ENCODE measurements around the gene SMYD3. TPM values are rescaled to one million over a fixed set of nuclear protein-coding genes. Genes with fewer than 3 reads are reported as not detected.

SMYD3 gene
- total RNA-seq, 2 donors from 2014 or later: 8.8 to 19.0 TPM

DNA sequence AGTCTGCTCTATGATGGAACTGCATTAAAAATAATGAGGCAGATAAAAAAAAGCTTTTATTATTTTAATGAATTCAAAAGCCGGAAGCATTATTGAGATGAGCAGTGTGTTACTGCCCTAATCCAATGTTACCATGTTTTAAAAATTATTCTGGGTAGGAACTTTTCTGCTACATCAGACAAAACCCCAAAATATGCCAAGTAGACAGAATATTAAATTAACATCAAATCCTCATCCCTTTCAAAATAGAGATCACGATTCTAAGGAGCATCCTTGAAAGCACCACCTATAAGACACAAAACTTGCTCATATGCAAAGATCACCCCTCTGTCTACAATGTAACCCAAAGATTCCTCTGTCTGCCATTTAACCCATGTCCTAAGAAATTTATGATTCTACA lies 357.5 kb downstream of the SMYD3 start:
- Histone ChIP-seq H3K9me3 (no peaks in the 10 kb centered on the region), H3K4me3 (no peak overlapping the region), H3K36me3 (no peaks in the 10 kb centered on the region), H3K4me1 (ENCODE audit: control insufficient read depth in 1 of 2, low read depth in 2 of 2) (no peaks in the 10 kb centered on the region), H3K27ac (no peak overlapping the region), H3K27me3 (replicated peaks; ENCODE audit: insufficient read depth) (no peaks in the 10 kb centered on the region)
- TF ChIP-seq, protein P1, sequence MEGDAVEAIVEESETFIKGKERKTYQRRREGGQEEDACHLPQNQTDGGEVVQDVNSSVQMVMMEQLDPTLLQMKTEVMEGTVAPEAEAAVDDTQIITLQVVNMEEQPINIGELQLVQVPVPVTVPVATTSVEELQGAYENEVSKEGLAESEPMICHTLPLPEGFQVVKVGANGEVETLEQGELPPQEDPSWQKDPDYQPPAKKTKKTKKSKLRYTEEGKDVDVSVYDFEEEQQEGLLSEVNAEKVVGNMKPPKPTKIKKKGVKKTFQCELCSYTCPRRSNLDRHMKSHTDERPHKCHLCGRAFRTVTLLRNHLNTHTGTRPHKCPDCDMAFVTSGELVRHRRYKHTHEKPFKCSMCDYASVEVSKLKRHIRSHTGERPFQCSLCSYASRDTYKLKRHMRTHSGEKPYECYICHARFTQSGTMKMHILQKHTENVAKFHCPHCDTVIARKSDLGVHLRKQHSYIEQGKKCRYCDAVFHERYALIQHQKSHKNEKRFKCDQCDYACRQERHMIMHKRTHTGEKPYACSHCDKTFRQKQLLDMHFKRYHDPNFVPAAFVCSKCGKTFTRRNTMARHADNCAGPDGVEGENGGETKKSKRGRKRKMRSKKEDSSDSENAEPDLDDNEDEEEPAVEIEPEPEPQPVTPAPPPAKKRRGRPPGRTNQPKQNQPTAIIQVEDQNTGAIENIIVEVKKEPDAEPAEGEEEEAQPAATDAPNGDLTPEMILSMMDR (IDR thresholded peaks at IDR 0.05): no peak
- DNase-seq (ENCODE audit: low spot score): no peak
- ATAC-seq (ENCODE audit: insufficient number of reproducible peaks, low FRiP score, low read depth): no peak

- ATAC-seq (ENCODE audit: insufficient number of reproducible peaks, low FRiP score, low read depth): no peak
- TF ChIP-seq, protein P1 (IDR thresholded peaks at IDR 0.05): no peak
- no peak for DNase-seq (ENCODE audit: low spot score)
These were observed 359.3 kb downstream of the SMYD3 start for GRCh38 chr1:246147524-246148461.

DNA sequence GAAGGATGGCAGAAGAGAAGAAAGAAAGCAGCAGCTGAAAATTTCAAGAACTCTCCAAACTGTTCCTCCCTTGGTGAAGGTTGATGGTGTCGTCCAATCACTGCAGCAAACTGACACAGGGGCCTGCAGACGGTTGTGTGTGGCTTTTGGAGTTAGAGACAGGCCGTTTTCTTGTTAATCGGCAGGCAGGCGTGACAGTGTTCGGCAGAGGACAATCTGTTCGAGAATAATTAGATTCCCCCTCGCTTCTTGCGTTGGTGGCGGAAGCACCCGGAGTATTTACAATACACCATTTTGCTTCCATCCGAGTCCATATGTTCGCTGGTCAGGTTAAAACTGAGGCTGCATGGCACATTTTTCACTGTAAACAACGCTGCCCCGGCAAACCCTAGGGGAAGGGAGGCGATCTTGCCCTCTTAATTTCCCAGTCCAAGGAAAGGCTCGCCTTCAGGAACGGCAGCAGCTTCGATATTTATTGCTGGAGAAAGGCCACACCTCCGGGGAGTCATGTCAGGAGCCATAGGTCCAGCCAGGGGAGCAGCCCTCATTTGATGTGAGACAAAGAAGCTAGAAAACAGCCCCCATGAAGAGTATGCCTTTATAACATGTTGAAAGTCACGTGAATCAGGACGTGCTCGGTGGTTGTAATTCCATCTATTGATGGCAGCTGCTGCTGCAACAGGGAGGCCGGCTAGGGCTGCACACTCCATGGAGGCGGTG lies 360.1 kb downstream of the SMYD3 start:
- ATAC-seq (ENCODE audit: insufficient number of reproducible peaks, low FRiP score, low read depth): no peak
- TF ChIP-seq, protein P1 (IDR thresholded peaks at IDR 0.05): no peak
- no peak overlapping the region for H3K27ac ChIP-seq
- H3K4me1 ChIP-seq (ENCODE audit: control insufficient read depth in 1 of 2, low read depth in 2 of 2): no peaks in the 10 kb centered on the region
- H3K4me3 ChIP-seq: no peak overlapping the region
- H3K9me3 ChIP-seq: no peaks in the 10 kb centered on the region
- H3K27me3 ChIP-seq (replicated peaks; ENCODE audit: insufficient read depth): no peaks in the 10 kb centered on the region
- no peak for DNase-seq (ENCODE audit: low spot score)
- H3K36me3 ChIP-seq: no peaks in the 10 kb centered on the region

More at GRCh38 chr1:246147524-246148461, 359.3 kb downstream of the SMYD3 start:
- no peaks in the 10 kb centered on the region for H3K9me3 ChIP-seq
- H3K27me3 ChIP-seq (replicated peaks; ENCODE audit: insufficient read depth): no peaks in the 10 kb centered on the region
- H3K36me3 ChIP-seq: no peaks in the 10 kb centered on the region
- H3K27ac ChIP-seq: no peak overlapping the region
- no peaks in the 10 kb centered on the region for H3K4me1 ChIP-seq (ENCODE audit: control insufficient read depth in 1 of 2, low read depth in 2 of 2)
- no peak overlapping the region for H3K4me3 ChIP-seq

- no peak overlapping the region for H3K4me3 ChIP-seq
- H3K27ac ChIP-seq: no peak overlapping the region
- no peaks in the 10 kb centered on the region for H3K4me1 ChIP-seq (ENCODE audit: control insufficient read depth in 1 of 2, low read depth in 2 of 2)
- H3K9me3 ChIP-seq: no peaks in the 10 kb centered on the region
- ATAC-seq (ENCODE audit: insufficient number of reproducible peaks, low FRiP score, low read depth) (no peak), DNase-seq (ENCODE audit: low spot score) (no peak)
- H3K36me3 ChIP-seq: no peaks in the 10 kb centered on the region
- no peaks in the 10 kb centered on the region for H3K27me3 ChIP-seq (replicated peaks; ENCODE audit: insufficient read depth)
- TF ChIP-seq, protein P1 (IDR thresholded peaks at IDR 0.05): no peak
These were observed 361.2 kb downstream of the SMYD3 start for GRCh38 chr1:246145900-246146299.

DNA sequence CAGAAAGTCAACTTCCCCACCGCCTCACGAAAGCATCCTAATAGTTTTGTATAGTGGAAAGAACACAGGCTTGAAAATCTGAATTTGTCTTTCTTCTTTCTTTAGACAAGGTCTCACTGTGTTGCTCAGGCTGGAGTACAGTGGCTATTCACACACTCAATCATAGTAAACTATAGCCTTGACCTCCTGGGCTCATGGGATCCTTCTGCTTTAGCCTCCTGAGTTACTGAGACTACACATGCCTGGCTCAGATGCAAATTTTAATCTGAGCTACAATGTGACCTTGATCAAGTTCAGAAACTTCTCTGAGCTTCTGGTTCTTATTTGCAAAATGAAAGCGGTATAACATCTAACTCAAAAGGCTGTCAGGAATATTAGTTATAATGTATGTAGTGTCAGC lies 362.1 kb downstream of the SMYD3 start:
- no peak overlapping the region for H3K4me3 ChIP-seq
- TF ChIP-seq, protein P1 (IDR thresholded peaks at IDR 0.05): no peak
- H3K9me3 ChIP-seq: no peaks in the 10 kb centered on the region
- no peaks in the 10 kb centered on the region for H3K36me3 ChIP-seq
- no peak overlapping the region for H3K27ac ChIP-seq
- ATAC-seq (ENCODE audit: insufficient number of reproducible peaks, low FRiP score, low read depth) (no peak), DNase-seq (ENCODE audit: low spot score) (no peak)
- no peaks in the 10 kb centered on the region for H3K4me1 ChIP-seq (ENCODE audit: control insufficient read depth in 1 of 2, low read depth in 2 of 2)
- no peaks in the 10 kb centered on the region for H3K27me3 ChIP-seq (replicated peaks; ENCODE audit: insufficient read depth)
